GM12892 (cell line): ENCODE data around the gene RELL2. TPM values are rescaled to one million over a fixed set of nuclear protein-coding genes. Genes with fewer than 3 reads are reported as not detected.
A peak's percentile ranks its signal among the peaks of the same experiment; 100 is the strongest.

Source experiments
- DNase-seq: peaks from one replicate; pipeline ENCODE4 v3.0.0; 2011; ENCODE audit not compliant: insufficient read length
- FAIRE-seq: peaks from 2 replicates; lab custom pipeline; 2011; peaks lifted over from hg19 to GRCh38; lab: Jason Lieb, UNC
- POLR2A ChIP-seq: IDR thresholded peaks from 2 replicates; pipeline ENCODE4 v1.6.1; 2011; ENCODE audit warnings: low read depth, low read length, control low read depth
- POLR2AphosphoS5 ChIP-seq: IDR thresholded peaks from 2 replicates; pipeline ENCODE4 v1.6.1; 2011; ENCODE audit warnings: low read depth, low read length, control low read depth
- TAF1 ChIP-seq: IDR thresholded peaks from 2 replicates; pipeline ENCODE4 v1.6.1; 2011; ENCODE audit warnings: low read depth, mild to moderate bottlenecking, control low read depth, low read length, borderline replicate concordance
- polyA plus RNA-seq: library from polyadenylated mRNA; unstranded; fragments of >200 nt; gene quantifications from one replicate; pipeline ENCODE4 v1.2.1, GENCODE V29; 2012; ENCODE audit warnings: missing spikeins, inconsistent platforms; ENCODE audit not compliant: missing spikeins

The RELL2 gene, protein sequence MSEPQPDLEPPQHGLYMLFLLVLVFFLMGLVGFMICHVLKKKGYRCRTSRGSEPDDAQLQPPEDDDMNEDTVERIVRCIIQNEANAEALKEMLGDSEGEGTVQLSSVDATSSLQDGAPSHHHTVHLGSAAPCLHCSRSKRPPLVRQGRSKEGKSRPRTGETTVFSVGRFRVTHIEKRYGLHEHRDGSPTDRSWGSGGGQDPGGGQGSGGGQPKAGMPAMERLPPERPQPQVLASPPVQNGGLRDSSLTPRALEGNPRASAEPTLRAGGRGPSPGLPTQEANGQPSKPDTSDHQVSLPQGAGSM
- polyA plus RNA-seq, result 3.8 TPM

- DNase-seq (peak; percentile 92), FAIRE-seq (peak; percentile 95)
- peak; percentile 69; the same call in 1 of the 2 replicates for TF ChIP-seq POLR2A
- peak; percentile 63 for TF ChIP-seq POLR2AphosphoS5
- 0 out of 2 replicates have a peak, but pooled peaks have one; percentile 22 for TF ChIP-seq TAF1
These were observed at the start of gene RELL2, which contains the start of gene HDAC3 for GRCh38 chr5:141636413-141637122. RELL2 (plus strand) TSS chr5:141636997; CDS start chr5:141638226, 1,229 bp downstream. HDAC3 (minus strand) TSS chr5:141636849; CDS start chr5:141636790, 59 bp downstream.

DNA sequence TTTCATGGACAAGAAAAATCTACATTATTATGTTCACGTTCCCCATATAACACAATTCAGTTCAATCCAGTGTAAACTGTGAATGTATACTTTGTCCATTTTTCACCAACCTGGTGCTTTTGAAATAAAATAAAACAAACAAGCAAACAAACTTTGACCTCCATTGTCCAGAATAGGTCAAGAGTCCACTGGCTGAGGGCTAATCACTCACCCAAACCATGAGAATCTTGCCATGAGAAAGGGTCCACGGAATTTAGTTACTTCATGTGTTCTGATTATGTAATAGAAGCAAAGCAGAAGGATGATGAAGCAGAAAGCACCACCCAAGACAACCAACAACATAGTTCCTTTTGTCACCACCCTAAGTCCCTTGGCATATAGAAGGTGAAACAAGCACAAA, 46.7 kb upstream of the RELL2 start:
- FAIRE-seq (peak; percentile 9), DNase-seq (no peak)
- TF ChIP-seq POLR2A (no peak), POLR2AphosphoS5 (no peak), TAF1 (no peak)

DNA sequence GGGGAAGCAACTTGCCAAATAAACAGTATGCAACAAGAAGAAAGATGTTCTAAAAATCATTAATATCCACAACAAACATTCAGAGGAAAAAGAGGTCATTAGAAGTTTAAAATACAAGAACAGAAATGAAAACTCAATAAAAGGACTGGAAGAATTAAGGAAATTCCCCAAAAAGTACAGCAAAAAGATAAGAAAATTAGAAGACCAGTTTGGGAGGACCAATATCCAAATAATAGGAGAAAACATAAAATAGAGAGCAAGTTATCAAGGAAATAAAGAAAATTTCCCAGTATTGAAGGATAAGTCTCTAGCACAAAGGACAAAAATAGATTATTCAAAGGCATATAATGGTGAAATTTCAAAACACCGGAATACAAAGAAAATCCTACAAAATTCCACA, 39.9 kb upstream of the RELL2 start:
- FAIRE-seq (no peak), DNase-seq (no peak)
- TF ChIP-seq POLR2AphosphoS5 (no peak), POLR2A (no peak), TAF1 (no peak)

DNA sequence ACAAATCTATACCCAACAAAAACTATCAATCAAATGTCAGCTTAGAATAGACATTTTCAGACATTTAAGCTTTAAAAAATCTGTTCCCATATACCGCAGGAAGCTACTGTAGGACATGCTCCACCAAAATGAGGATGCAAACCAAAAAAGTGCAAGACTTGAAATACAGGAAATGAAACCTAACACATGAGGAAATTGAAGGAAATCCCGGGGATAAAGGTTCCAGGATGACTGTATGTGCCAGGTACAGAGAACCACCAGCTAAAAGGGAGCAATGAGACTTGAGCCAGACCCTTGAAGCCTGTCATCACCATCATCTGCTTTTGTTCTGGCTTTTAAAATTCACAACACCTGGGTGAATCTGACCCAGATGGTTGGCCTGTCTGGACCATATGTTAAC, 39.4 kb upstream of the RELL2 start:
- TF ChIP-seq POLR2AphosphoS5, result no peak
- no peak for TF ChIP-seq TAF1
- TF ChIP-seq POLR2A, result no peak
- DNase-seq (no peak), FAIRE-seq (peak; percentile 24)

GRCh38 chr5:141597814-141598213, 39.0 kb upstream of the RELL2 start:
- FAIRE-seq (no peak), DNase-seq (no peak)
- TF ChIP-seq POLR2AphosphoS5, result no peak
- TF ChIP-seq POLR2A, result no peak
- TF ChIP-seq TAF1, result no peak

GRCh38 chr5:141598391-141599345, 38.1 kb upstream of the RELL2 start:
- peak; percentile 33 for FAIRE-seq
- no peak for DNase-seq

DNA sequence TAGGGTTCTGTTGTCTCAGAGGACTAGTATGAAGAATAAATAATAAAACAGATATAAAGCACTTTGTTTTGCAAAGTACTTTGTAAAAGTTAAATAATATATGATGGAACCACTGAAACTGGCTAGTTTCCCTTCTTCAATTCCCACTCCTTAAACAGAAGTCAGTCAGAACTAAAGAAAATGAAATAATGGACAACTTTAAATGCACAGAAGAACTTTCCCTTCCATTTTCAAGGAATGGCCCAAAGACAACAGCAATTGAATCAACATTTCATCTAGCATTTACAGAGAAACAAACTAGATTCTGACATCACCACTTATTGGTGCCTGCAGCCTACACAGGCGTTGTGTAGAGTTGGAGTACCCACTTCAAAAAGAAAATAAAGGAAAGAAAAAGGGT, 34.2 kb upstream of the RELL2 start:
- TF ChIP-seq POLR2AphosphoS5 (no peak), TAF1 (no peak), POLR2A (no peak)
- DNase-seq (no peak), FAIRE-seq (no peak)

More at GRCh38 chr5:141598391-141599345, 38.1 kb upstream of the RELL2 start:
- TF ChIP-seq POLR2AphosphoS5 (no peak), POLR2A (no peak), TAF1 (no peak)

DNA sequence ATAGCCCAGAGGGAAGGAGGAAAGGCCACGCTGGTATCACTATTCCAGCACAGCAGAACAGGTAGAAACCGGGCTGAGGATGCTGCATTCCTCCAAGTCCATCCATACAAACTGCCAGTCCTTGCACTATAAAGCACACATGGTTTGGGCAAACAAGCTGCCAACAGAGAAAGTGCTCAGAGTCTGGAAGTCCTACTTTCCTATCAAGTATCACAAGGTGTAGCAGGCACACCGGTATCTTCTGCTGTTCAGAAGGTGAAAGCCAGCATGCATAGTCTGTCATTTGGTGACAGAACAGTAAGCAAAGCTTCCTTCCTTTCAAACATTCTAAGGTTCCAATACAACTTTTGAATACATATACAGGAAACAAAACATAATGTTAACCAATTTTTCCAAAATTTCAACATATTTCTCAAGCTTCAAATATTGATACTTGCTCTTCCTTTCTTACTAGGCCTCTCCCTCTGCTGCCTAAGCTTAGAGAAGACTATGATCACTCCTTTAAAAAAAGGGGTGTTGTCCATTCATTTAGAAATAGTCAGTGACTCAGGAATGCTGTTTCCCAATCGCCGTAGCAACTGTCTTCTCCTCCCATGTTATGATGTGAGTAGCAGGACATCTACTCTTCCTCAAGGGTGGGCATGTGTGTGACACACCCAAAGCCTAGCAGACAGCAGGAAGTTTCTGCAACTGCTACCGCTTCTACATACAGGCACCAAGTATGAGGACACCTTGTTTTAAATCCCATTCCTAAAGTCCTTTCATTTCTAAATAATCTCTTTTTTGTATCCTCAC, 32.7 kb upstream of the RELL2 start:
- no peak for DNase-seq
- peak; percentile 51 for FAIRE-seq
- TF ChIP-seq TAF1, result no peak
- TF ChIP-seq POLR2AphosphoS5, result no peak
- TF ChIP-seq POLR2A, result no peak

DNA sequence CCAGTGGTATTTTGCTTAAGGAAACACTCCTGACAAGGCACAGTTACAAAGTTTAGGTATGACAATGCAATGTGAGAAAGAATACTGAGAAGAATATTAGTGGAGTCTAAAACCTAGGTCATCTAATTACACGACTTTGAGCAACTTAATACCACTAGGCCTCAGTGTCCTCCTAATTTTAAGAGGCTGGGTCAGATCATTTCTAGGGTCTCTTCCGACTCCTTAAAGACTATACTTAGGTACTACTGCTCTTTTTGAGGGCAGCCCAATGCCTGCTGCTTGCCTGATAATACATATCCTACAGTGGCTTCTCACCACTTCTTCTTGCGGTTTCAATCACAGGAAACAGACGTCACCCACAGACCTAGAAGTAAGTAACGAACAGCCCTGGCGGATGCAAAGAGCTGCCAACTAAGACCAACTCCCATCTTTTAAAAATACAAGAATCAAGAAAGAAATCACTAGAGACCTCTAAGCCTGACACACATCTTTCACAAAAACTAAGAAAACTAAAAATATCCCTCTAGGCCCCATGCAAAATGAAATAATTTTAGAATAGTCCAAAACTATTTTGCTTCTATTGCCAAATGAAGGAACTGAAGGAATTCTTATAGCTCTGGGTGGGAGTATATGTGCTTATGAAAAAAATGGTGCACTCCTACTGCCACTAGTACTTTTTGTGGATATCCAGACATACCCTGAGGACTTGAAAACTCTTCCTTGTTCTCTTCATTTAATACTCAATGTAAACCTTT, 31.1 kb upstream of the RELL2 start:
- FAIRE-seq (peak; percentile 69), DNase-seq (peak; percentile 17)
- TF ChIP-seq POLR2AphosphoS5, result no peak
- no peak for TF ChIP-seq TAF1
- TF ChIP-seq POLR2A, result no peak
